ENCODE results near the gene CALHM3.

CALHM3 gene

DNA sequence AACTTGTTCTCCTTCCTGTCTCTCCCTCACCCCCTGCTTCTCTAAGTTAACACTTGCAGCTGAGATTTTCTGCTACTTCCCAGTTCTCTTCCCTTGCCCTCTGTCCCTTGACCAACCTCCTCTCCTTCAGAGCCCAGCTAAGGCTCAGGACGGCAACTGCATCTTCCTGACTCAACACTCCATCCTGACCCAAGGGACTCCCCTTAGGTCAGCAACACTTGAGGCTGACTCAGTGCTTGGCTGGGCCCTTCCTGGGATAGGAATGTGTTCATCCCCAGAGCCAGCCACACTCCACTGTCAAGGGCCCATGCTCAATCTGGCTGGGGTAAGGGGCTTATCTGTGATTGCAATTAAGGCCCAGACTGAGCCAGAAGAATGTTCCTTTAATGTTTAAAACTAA is 30.3 kb downstream of the CALHM3 start:
- DNase-seq = no peak

DNA sequence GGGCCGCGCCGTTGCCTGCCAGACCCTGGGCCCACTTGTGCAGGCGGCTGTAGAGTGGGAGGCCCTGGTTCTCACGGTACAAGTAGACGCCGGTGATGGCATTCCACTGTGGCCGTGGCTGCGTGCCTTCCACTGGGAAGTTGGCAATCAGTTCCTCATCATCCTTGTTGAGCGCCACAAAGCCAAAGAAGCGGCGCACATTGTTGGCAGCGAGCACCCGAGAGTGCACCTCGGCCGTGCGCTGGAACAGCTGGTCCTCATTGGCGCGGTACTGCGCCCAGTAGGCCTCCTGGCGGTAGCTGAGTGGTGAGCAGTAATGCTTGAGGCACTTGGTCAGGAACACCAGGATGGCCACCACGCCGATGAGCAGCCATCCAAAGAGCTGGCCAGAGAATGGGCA is 31.9 kb downstream of the CALHM3 start:
- DNase-seq = no peak

DNA sequence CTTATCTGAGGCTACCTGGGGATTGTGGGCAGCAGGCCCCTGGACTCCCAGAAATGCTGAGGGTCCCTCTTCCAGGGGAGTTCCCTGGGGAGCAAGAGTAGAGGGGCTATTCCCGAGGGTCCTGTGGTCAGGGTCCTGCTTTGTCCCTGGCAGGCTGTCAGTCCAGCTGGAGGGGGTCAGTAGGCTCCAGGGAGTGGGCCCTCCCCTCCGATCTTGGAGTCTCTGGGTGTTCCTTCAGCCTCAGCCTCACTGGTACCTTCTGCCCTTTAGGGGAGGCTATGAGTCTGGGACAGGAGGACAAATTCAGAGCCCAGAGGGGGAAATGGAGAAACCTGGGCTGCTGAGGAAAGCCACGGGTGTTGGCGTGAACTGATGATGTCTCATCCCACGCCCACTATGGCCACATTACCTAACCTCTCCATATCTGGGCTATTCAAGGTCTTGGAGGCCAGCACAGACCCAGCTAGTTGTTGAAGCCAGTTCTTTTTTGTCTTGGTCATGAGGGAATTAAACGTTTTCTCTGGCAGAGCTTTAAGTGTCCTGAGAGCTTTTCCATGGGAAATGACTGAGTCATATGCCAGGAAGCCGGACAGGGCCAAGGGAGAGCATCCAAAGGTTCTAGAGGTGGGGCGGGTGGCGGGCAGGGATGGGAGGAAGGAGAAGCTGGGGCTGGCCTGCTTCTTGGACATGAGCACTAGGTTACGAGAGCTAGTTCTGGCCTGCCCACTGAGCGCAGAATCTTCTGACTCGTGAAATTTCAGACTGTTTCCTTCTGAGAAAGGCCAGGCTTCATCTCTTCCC is 33.1 kb downstream of the CALHM3 start:
- DNase-seq = no peak

DNA sequence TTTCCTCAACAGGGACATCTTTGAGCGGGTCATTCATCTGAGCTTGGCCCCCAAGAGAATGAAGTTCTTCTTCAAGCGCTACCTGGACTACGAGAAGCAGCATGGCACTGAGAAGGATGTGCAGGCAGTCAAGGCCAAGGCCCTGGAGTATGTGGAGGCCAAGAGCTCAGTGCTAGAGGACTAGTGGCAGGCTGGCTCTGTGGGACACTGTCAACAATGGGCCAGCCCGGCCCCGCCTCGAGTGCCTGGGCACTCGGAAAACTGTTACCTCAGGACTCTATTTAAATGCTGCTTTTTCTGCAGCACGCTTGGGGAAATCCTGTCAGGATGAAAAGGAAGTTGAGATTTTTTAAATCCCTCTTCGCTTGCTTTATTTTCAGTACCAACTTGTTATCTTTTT is 33.7 kb downstream of the CALHM3 start:
- DNase-seq = no peak

DNA sequence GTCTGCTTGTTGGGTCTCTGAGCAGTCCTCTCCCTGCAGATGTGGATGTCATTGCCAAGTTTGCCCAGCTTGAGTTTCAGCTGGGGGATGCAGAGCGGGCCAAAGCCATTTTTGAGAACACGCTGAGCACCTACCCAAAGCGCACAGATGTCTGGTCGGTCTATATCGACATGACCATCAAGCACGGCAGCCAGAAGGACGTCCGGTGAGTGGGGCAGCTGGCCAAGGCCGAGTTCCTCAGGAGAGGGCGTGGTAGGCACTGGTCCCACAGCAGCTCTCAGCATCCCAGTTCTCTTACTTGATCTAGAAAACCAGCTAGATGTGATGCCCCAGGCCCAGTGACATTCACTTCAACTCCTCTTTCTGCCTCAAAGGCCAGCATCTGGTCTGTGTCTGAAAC is 34.6 kb downstream of the CALHM3 start:
- DNase-seq = no peak

DNA sequence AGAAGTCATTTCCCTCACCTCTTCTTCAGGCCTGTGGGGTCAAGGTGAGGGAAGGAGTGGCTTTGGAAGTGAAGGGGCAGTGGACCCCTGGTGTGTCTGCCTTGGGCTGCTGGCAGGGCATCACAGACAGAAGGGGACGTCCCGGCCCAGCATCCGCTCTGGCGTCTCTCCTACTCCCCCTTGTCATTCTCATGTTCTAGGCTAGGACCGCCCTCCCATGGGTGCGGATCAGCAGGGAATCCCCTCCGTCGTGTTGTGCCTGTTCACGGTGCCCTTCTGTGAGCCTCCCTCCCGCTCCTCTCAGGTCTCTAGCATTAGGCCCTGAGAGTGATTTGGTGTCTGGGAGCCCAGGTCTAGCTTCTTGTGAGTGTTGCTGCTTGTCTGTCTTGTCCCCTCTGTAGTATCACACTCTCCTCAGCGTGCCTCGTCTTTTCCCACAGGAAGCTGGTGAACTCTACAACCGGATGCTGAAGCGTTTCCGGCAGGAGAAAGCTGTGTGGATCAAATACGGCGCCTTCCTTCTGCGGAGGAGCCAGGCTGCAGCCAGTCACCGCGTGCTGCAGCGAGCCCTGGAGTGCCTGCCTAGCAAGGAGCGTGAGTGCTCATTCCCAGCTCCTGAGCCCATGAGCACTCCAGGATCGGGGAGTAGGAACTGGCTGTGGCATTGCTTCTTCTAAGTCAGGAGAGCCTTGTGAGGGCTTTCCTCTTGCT is 35.4 kb downstream of the CALHM3 start:
- no peak for DNase-seq

DNA sequence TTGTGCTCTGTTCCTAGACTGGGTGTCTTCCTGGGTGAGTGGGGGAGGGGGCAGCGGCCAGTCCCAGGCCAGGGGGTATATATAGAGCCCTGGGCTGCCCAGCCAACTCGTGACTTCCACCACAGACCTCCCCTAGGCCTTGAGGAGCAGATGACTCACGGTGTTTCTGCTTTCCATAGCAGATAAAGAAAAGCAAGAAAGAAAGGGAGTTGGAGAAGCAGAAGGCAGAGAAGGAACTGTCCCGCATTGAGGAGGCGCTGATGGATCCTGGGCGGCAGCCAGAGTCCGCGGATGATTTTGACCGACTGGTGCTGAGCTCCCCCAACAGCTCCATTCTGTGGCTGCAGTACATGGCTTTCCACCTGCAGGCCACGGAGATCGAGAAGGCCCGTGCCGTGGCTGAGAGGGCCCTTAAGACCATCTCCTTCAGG is 37.0 kb downstream of the CALHM3 start:
- DNase-seq = no peak

DNA sequence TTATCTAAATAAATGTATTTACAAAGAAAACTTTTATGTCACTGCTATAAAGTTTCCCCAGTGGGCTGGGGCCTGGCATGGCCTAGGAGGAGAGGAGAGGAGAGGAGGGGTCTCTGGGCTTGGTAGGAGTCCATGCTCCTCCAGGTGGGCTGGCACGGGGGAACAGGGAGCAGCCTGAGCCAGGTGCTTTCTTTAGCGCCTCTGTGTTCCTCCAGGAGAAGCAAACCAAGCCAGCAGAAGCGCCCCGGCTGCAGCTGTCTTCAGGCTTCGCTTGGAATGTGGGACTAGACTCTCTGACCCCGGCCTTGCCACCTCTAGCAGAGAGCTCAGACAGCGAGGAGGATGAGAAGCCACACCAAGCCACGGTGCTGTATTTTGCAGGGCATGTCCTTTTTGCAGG is 37.4 kb downstream of the CALHM3 start:
- DNase-seq = no peak

DNA sequence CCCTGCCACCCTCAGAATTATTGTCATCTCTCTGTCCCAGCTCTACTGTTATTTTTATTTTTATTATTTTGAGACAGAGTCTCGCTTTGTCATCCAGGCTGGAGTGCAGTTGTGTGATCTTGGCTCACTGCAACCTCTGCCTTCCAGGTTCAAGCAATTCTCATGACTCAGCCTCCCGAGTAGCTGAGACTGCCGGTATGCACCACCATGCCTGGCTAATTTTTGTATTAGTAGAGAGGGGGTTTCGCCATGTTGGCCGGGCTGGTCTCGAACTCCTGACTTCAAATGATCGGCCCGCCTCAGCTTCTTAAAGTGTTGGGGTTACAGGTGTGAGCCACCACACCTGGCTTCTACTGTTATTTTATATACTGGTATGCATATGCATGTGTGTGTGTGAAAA is 37.8 kb downstream of the CALHM3 start:
- DNase-seq = no peak

DNA sequence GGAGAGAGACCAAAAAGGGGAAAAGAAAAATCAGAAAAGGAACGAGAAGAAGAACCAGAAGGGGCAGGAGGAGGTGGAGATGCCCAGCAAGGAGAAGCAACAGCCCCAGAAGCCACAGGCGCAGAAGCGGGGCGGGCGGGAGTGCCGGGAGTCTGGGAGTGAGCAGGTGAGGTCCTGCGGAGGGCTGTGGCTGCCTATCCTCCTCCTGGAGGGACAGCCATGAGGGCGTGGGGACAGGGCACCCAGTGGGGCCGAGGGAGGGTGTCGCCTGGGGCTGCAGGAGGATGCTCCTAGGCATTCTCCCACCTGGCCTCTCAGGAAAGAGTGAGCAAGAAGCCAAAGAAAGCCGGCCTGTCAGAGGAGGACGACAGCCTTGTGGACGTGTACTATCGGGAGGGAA is 38.6 kb downstream of the CALHM3 start:
- no peak for DNase-seq

DNA sequence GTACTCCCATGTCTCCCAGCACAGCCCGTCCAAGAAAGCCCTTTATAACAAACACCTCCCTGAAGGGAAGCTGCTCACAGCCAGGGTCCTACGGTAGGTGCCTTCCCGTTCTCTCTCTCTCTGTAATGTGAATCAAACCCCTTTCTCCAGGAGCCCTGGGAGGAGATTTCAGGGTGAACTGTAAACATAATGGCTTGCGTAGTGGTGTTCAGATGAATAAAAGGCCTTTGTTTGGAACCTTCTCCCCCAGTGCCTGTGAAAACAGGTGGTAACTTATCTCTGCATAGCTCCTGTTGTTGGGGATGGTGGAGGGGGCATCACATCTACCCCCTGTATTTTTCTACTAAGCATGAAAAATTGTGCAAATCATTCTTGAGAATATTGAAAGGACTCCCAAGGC is 39.3 kb downstream of the CALHM3 start:
- DNase-seq = no peak

DNA sequence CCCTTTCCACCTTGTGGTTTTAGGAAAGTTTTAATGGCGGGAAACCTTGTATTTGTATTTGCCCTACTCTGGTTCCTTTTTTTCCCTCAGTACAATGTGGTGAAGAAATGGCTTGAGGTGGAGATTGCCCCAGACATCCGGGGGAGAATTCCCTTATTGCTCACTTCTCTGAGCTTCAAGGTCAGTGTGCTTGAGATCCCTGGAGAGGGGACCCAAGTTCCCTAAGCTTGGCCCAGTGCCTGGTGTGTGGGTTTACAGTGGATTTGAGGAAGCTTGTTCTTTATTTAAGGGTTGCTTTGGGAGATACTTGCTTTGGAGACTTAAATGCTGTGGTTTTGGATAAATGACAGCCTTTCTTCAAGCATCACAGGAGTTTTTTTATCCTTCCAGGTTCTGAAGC is 45.2 kb downstream of the CALHM3 start:
- no peak for DNase-seq

DNA sequence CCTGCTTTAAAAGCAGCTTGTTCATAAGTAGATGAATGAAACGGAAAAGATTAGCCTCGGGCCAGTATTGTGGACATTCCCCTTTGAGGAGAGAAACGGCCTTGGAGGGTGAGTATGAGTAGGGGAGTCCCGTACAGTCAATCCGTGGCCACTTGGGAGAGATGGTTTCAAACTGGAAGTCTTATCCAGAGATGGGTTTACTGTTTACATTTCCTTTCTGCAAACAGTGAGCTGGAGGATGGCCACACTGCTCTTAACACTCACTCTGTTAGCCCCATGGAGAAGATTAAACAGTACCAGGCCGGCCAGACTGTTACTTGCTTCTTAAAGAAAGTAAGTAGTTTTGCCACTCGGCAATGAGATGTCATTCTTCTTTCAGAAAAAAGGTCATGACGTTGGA is 47.1 kb downstream of the CALHM3 start:
- DNase-seq = no peak

DNA sequence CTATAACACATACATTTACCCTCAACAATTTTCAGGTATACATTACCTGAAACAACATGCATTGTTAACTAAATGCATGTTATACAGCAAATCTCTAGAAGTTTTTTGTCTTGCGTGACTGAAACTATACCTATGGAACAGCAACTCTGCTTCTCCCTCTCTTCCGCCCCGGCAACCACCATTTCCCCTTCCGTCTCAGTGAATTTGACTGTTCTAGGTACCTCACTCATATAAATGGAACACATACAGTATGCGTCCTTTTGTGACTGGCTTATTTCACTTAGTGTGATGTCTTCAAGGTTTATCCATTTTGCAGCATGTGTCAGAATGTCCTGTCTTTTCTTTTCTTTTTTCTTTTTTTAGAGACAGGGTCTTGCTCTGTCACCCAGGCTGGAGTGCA is 49.4 kb downstream of the CALHM3 start:
- DNase-seq = no peak

DNA sequence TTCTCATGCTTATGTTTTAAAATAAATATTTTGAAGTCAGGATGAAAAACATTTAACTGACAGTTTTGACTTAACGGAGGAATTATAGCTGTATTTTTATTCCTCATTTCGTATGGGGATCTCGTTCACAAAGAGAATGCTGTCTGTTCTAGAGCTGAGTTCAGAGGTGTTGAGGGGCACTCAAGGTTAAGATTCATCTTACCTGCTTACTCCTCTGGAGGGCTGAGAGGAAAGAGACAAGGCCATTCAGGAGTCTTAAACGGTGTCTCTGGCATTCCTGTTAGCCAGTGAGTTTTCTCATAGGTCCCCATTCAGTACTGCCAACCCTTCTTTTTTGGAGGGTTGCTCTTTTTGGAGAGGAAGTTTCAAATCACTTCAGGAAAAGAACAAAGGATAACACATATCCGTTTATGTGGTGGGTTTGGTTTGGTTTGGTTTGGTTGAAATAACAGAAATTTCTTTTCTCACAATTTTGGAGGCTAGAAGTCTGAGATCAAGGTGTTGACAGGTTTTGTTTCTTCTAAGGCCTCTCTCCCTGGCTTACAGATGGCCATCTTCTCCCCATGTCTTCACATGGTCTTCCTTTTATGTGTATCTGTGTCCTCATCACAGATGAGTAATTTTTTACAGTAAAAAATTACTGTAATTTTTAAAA is 49.9 kb downstream of the CALHM3 start:
- DNase-seq = no peak

DNA sequence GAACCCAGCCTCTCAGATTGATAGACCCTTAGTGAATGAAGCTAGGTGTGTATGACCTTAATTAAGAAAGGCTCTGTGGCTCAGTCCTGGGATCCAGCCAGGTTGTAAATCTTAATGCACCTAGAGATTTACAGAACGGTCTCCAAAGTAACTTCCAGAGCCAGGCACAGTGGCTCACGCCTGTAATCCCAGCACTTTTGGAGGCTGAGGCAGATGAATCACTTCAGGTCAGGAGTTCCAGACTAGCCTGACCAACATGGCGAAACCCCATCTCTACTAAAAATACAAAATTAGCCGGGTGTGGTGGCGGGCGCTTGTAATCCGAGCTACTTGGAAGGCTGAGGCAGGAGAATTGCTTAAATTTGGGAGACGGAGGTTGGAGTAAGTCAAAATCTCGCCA is 51.2 kb downstream of the CALHM3 start:
- no peak for DNase-seq

DNA sequence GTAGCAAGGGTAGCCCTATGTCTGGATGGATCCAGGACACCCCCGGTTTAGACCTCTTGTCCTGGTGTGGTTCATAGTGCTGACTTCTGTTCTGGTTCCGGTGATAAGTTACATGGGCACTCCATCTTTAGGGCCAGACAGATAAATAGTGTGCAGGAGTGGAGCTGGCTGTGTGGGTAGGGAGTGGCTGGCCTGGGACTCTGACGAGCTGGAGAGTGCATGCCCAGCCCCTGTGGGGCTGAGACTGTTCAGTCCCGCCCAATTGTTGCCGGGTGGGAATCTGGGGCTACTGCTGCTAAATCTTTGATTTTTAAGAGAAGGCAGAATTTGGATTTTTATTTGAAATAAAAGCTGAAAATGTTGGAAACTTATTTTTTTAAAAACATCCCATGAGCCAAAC is 55.3 kb downstream of the CALHM3 start:
- DNase-seq = no peak
